Posterior vena cava (tissue), 2 donors: ENCODE results near the gene CDK9. TPM values are rescaled to one million over a fixed set of nuclear protein-coding genes. Genes with fewer than 3 reads are reported as not detected.

Source experiments
- DNase-seq: peaks from one replicate; pipeline ENCODE4 v3.0.0-alpha.2; 2020; ENCODE audit warnings: low spot score
- intact Hi-C, 2 donors: fragments of 100-400 bp; cut with DNase I; formaldehyde crosslinking; loops; one replicate each; pipeline versions ENCODE4 v1.14.1 to v1.14.2; 2022 to 2023
- microRNA-seq, 2 donors: library from miRNA; unstranded; fragments of <30 nt; microRNA quantifications; one replicate each; pipeline ENCODE4 v1.2.0, GENCODE V29; 2020 to 2021; ENCODE audit warnings: borderline microRNAs expressed in 2 of 2
- total RNA-seq, 2 donors: library from RNA; stranded (reverse); fragmentation: NEBNext Ultra II Directional; extraction: Animal tissue kit (Norgen Biotek cat#: 25700); gene quantifications; one replicate each; pipeline ENCODE4 v1.2.1, GENCODE V29; 2021
- donor health status: DM: yes; HTN: yes; CAD: no.
- donor health status: DM: yes; HTN: yes; CAD: no.

The CDK9 gene
- total RNA-seq, 2 donors from 2014 or later, result 56.5 to 71.0 TPM

GRCh38 chr9:127838375-127839078 lies 52.7 kb downstream of the CDK9 start:
- intact Hi-C loops, result loop anchor here in 1 of 2 donors (2.0 kb wide), 1 partner anchor 14 kb away; no protein-coding TSS in a partner anchor
- peak; percentile 98 for DNase-seq

Small RNA genes lying within 50 kb of the gene (microRNA-seq; reads per million reads assigned to microRNA genes)
- gene MIR2861 (0 reads per million in 2 donors), gene MIR3960 (0 reads per million in 2 donors)

Other genes with a start within 250 kb of the CDK9 start
- gene STXBP1, start 173.8 kb upstream of the CDK9 start, total RNA-seq, result 10 to 100 TPM; 69.4 to 80.3 TPM
- under 1 TPM; 0.14 TPM for gene CFAP157, start 79.0 kb upstream of the CDK9 start, total RNA-seq
- 1 to 10 TPM; 8.7 to 9.1 TPM for gene PTRH1, start 70.4 kb upstream of the CDK9 start, total RNA-seq
- under 1 TPM; 0.09 to 0.14 TPM for gene TTC16, start 70.0 kb upstream of the CDK9 start, total RNA-seq
- gene TOR2A, start 50.7 kb upstream of the CDK9 start, total RNA-seq, result 1 to 10 TPM; 4.9 to 8.2 TPM
- 10 to 100 TPM; 13.7 to 18.9 TPM for gene SH2D3C, start 7.4 kb upstream of the CDK9 start, total RNA-seq
- gene FPGS, start 16.8 kb downstream of the CDK9 start, total RNA-seq, result 10 to 100 TPM; 35.5 to 55.1 TPM
- 100 to 1,000 TPM; 189 to 217 TPM for gene ENG, start 68.6 kb downstream of the CDK9 start, total RNA-seq
- gene AK1, start 91.6 kb downstream of the CDK9 start, total RNA-seq, result 10 to 100 TPM; 65.7 to 67.0 TPM
- 100 to 1,000 TPM in 1 of 2 donors, 10 to 100 TPM in 1; 74.8 to 102 TPM for gene ST6GALNAC6, start 113.6 kb downstream of the CDK9 start, total RNA-seq
- gene ST6GALNAC4, start 131.0 kb downstream of the CDK9 start, total RNA-seq, result 10 to 100 TPM; 27.7 to 32.7 TPM
- 1 to 10 TPM; 1.2 to 1.3 TPM for gene PIP5KL1, start 144.7 kb downstream of the CDK9 start, total RNA-seq
- 10 to 100 TPM; 22.8 to 23.6 TPM for gene DPM2, start 151.8 kb downstream of the CDK9 start, total RNA-seq
- gene EEIG1, start 195.0 kb downstream of the CDK9 start, total RNA-seq, result 10 to 100 TPM; 54.3 to 56.9 TPM